Inflammatory macrophage (primary cell): ENCODE data around the gene GCSAM.
"Not testable (repeated sequence)": the region's sequence is repeated elsewhere in the genome, so short reads cannot be mapped to it uniquely, and the experiment has no call there.

Source experiments
- DNase-seq, 2 donors: peaks; one replicate each; pipeline ENCODE4 v3.0.0-alpha.2; 2020 to 2022

The GCSAM gene

DNA sequence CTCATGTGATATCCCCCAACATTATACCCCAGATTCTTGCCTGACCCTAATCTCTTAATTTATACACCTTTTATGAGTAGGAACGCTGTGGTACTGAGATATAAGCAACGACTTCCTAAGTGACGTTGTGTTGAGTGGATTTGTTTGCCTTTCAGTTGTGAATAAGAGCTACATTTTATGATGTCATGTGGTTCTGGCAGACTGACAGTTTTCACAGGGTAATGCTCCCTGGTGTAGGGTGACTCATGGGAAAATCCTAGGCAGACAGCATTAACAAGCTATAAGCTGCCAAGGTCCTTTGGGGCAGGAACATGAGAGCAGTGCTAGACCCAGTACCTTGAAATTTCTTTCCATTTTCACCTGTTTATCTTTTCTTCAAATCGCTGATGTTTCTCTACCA is 35.7 kb downstream of the GCSAM start:
- peak; percentile 21 to 26 for DNase-seq

- no peak for DNase-seq
Observed at GRCh38 chr3:112096176-112096575, 36.9 kb downstream of the GCSAM start.

DNA sequence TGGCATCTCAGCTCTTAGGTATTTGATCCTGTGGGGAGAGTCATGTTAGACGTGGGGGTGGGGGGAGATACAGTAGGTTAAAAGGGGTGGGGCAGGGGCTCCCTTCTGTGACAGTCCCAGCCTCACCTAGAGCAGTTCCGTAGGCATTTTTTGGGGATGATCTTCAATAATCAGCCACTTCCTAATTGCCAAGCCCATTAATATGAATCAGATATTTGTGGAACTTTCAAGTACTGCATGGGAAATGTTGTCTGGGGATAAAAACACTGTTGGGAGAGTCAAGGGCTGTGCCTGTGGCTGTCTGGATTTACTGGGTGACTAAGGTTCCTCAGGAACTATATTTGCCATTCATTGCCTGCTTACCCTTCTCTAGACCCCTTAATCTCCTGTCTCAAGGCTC is 37.3 kb downstream of the GCSAM start:
- DNase-seq = no peak

DNA sequence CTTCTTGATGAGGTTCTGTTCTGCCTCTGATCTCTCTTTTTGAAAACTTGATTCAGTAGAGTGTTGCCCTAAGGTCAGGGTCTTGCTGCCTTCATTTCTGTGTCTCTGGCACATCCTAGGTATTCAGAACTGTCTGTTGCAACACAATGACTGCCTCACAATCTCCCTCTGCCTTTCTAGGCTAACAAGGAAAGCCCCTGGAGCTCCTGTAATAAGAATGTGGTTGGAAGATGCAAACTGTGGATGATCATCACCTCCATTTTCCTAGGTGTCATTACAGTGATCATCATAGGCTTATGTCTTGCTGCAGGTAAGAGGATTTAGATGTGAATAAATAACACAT is 39.9 kb downstream of the GCSAM start:
- DNase-seq = no peak

GRCh38 chr3:112092496-112093179 is 40.4 kb downstream of the GCSAM start:
- DNase-seq = no peak

- no peak for DNase-seq
Observed at GRCh38 chr3:112090887-112091586, 42.0 kb downstream of the GCSAM start.

- DNase-seq = peak; percentile 12 to 55
Observed at GRCh38 chr3:112089956-112090886, 42.8 kb downstream of the GCSAM start.

- DNase-seq = no peak
Observed at GRCh38 chr3:112088944-112089343, 44.1 kb downstream of the GCSAM start.

DNA sequence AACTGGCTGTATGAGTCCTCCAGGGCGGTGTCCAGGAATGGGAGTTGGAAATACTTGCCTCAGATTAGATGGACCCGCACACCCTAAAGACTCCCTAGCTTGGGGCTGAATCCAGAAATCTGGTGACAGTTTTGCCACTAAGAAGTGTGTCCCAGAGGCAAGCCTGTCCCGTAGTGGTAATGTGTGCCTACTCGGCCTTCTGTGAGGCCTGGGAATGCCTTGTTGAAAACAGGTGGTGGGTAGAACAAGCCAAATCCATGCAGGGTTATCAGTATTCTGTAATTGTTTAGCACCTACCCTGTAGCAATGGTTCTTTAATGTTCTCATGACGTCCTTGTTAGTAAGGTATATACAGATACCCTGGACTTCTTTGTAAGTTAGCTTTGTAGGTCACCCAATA is 45.3 kb downstream of the GCSAM start:
- no peak for DNase-seq

- no peak for DNase-seq
Observed at GRCh38 chr3:112086875-112087524, 46.0 kb downstream of the GCSAM start.

DNA sequence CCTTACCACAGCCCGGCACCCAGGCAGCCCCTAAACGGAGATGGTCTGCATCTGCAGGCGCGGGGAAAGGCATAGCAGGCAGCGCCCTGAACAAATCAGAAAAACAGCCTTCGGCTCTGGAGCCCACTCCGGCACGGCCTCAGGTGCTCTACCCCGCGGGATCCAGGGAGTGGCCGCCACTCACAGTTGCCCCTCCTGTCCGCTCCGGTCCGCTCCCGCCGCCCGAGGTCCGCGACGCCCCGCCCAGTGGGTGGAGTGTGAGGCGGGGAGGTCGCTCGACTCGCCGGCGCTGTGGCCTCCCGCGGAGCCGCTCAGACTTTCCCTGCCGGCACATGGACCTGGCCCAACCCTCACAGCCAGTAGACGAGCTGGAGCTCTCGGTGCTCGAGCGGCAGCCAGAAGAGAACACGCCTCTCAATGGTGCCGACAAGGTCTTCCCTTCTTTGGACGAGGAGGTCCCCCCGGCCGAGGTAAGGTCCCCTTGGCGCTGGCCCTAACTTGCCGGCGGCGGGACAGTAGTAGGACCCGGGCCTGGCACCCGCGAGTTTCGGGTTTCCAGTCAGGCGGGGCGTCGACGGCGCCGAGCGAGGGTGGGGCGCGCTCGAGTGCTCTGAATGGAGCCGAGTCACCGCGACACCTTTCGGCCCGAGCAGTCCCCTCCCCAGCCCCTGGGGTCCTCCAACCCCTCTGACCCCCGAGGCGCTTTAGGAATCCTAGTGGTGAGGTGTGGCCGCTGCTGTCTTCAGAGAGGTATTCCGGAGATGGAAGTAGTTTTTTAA is 46.8 kb downstream of the GCSAM start, which contains the start of gene C3orf52:
Gene C3orf52 (plus strand): TSS at position 314 of the 779 bp plus-strand sequence. CDS start 19 bp downstream, at position 333.
- DNase-seq = peak; percentile 33 to 63

GRCh38 chr3:112085735-112086075 is 47.3 kb downstream of the GCSAM start:
- no peak for DNase-seq

DNA sequence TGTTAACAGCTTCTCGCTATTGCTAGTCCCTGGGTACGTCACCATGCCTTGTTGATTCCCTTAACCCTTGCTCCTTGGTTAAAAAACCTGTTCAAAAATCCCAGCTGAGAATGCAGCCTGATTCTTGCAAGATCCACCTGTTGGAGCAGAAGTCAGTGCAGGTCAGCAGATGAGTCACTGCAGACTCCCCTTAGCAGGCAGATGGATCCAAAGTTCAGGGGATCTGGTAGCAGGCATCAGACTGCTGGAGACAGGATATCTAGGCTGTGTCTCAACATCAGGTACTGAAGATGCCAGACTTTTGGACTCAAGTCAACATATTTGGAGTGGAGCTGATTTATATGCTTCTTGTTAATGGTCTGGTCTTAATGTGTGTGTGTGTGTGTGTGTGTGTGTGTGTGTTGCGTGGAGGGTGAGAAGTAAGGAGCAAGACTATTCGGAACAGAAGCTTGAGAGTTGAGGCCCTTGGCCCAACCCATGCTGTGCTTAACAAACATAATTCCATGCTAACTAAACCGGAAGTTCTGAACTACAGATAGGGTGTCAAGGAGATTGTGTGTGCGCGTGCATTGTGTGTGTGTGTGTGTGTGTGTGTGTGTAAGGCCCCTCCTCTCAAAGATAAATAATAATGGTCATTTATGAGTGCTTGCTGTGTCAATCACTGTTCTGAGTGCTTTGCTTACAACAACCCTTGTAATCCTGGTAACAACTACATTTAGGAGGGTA is 47.9 kb downstream of the GCSAM start:
- DNase-seq = no peak

GRCh38 chr3:112083239-112083638 is 49.8 kb downstream of the GCSAM start:
- DNase-seq = no peak

GRCh38 chr3:112078125-112079083 is 54.6 kb downstream of the GCSAM start:
- DNase-seq = no peak

GRCh38 chr3:112074616-112075497 is 58.2 kb downstream of the GCSAM start:
- DNase-seq = no peak

DNA sequence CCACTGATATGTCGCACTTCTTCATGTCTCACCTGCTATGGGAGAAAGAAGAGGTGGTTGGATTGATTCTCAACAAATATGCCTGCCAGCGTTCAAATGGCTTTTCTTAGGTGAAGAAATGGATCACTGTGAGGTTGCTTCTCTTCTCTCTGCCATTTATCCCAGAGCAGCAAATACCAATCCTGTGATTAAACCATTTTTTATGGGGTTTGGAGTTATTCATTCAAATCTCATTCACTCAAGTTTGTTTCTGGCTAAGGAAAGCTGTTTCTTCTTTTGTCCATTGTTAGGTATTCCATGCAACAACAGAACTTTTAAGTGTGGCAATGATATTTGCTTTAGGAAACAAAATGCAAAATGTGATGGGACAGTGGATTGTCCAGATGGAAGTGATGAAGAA is 59.0 kb downstream of the GCSAM start:
- DNase-seq = no peak

- not testable (repeated sequence) for DNase-seq
Observed at GRCh38 chr3:112072387-112073060, 60.5 kb downstream of the GCSAM start.
